ENCODE measurements around the gene SLC9A5.

SLC9A5 gene

DNA sequence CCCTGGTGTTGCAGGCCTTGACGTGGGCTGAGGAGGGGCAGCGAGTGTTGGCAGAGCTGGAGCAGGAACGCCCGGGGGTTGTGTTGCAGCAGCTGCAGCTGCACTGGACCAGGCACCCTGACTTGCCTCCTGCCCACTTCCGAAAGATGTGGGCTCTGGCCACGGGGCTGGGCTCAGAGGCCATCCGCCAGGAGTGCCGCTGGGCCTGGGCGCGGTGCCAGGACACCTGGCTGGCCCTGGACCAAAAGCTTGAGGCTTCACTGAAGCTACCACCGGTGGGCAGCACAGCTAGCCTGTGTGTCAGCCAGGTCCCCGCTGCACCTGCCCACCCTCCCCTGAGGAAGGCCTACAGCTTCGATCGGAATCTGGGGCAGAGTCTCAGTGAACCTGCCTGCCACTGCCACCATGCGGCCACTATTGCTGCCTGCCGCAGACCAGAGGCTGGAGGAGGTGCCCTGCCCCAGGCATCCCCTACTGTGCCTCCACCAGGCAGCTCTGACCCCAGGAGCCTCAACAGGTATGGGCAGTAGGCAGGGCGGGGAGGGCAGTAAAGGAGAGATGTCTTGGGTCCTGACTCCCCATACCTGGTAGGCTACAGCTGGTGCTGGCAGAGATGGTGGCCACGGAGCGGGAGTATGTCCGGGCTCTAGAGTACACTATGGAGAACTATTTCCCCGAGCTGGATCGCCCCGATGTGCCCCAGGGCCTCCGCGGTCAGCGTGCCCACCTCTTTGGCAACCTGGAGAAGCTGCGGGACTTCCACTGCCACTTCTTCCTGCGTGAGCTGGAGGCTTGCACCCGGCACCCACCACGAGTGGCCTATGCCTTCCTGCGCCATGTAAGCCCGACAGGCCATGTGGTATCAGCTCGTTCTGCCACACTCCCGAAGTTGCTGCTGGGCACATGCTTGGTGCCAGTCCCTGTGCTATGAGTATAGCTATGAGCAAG, 36.2 kb downstream of the SLC9A5 start:
- no peak overlapping the region for H3K4me3 ChIP-seq (ENCODE audit: low read depth, low read length)
- peak; percentile 35 for TF ChIP-seq CTCF (IDR thresholded peaks at IDR 0.05; ENCODE audit: low read depth, low read length)

- no peak for TF ChIP-seq CTCF (IDR thresholded peaks at IDR 0.05; ENCODE audit: low read depth, low read length)
- no peak overlapping the region for H3K4me3 ChIP-seq (ENCODE audit: low read depth, low read length)
Observed at GRCh38 chr16:67286441-67287235, 37.9 kb downstream of the SLC9A5 start.

DNA sequence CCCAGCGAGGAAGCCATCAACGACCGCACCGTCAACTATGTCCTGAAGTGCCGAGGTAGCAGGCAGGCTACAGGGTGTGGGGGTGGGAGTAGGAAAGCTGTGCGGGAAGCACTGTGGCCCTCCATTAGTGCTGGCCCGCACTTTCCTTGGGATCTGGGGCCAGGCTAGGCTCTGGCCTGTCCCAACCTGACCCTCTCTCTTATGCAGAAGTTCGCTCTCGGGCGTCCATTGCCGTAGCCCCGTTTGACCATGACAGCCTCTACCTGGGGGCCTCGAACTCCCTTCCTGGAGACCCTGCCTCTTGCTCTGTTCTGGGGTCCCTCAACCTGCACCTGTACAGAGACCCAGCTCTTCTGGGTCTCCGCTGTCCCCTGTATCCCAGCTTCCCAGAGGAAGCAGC, 39.2 kb downstream of the SLC9A5 start:
- no peak for TF ChIP-seq CTCF (IDR thresholded peaks at IDR 0.05; ENCODE audit: low read depth, low read length)
- H3K4me3 ChIP-seq (ENCODE audit: low read depth, low read length) = no peak overlapping the region

- no peak overlapping the region for H3K4me3 ChIP-seq (ENCODE audit: low read depth, low read length)
- TF ChIP-seq CTCF (IDR thresholded peaks at IDR 0.05; ENCODE audit: low read depth, low read length) = no peak
Observed at GRCh38 chr16:67291461-67291860, 42.7 kb downstream of the SLC9A5 start.

DNA sequence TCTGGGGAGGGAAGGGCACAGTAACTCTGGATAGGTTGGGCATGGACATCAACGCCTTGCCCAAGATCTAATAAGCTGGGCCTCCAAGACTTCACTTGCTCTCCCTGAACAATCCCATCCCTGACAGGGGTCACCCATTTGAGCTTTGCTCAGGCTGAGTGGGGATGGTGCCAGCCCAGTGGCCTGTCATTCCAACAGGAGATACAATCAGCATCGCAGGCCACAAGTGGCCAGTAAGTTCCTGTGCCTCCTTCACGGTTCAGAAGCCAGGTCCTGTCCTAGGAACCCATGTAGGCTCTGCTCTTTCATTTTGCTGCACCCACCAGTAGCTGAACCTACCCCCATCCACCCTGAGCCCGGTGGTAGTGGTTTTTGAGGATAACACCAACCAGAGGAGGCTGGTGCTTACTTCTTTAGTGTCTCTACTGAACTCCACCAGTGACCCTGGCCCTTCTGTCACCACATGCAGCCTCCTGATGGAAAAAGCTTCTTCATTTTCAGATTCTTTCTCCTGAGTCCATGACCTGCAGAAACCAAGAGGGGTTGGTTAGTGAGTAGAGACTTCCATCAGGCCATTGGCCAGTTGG, 45.5 kb downstream of the SLC9A5 start:
- no peak for TF ChIP-seq CTCF (IDR thresholded peaks at IDR 0.05; ENCODE audit: low read depth, low read length)
- no peak overlapping the region for H3K4me3 ChIP-seq (ENCODE audit: low read depth, low read length)

DNA sequence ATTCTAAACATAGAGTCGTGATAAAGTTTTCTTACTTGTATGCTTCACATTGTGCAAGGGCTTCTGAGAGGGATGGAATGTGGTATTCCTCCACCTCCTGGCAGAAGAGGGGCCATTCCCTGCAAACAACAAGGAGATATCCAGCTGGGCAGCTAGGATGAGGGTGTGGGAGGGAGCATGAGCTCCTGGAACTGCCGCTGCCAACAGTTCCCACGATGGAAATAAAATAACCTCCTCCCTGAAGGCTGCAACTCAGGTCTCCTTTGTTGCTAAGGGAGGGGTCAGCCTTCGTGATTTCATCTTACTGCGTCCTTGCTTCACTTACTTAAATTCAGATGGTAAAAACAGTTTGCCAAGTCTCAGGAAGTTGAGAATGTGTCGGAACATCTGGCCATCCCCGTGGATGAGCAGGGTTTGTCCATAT, 46.2 kb downstream of the SLC9A5 start:
- TF ChIP-seq CTCF (IDR thresholded peaks at IDR 0.05; ENCODE audit: low read depth, low read length) = no peak
- no peak overlapping the region for H3K4me3 ChIP-seq (ENCODE audit: low read depth, low read length)

Data from WI38 (cell line).